GM12878 (cell line): ENCODE measurements around the gene FGD4. TPM values are rescaled to one million over a fixed set of nuclear protein-coding genes. Genes with fewer than 3 reads are reported as not detected.

Experiments used
- ATAC-seq: fragments of 200-7000 bp; cut with Tn5 transposase; 3 replicates; pipeline ENCODE4 v1.9.1; 2020; ENCODE audit warnings: mild to moderate bottlenecking, moderate library complexity
- BruUV-seq: library from RNA; stranded (reverse); fragments of 400-500 nt; replicated peaks from 2 replicates; lab custom pipeline; 2021; lab: Mats Ljungman, UMichigan
- CTCF ChIA-PET: fragments of 300-600 bp; sonication (Branson Sonifier 250); formaldehyde crosslinking; extraction: SDS; loops from one replicate; lab custom pipeline; 2021; ENCODE audit warnings: inconsistent platforms; lab: Yijun Ruan, JAX
- POLR2A ChIA-PET: fragments of 350-600 bp; formaldehyde crosslinking; extraction: SDS; loops from one replicate; lab custom pipeline; 2021; ENCODE audit warnings: inconsistent platforms; lab: Charles Lee
- RAD21 ChIA-PET: fragments of 300-600 bp; sonication (Branson Sonifier 250); formaldehyde crosslinking; loops from one replicate; lab custom pipeline; 2023; ENCODE audit warnings: antibody characterized with exemption; ENCODE audit not compliant: unreplicated experiment; lab: Charles Lee
- SMC1A ChIA-PET: fragments of 300-600 bp; sonication (Branson Sonifier 250); formaldehyde crosslinking; loops from one replicate; lab custom pipeline; 2023; ENCODE audit not compliant: unreplicated experiment, uncharacterized antibody; lab: Charles Lee
- DNase-seq: peaks from one replicate; pipeline ENCODE4 v3.0.0-alpha.2; 2011; ENCODE audit warnings: low read depth, low spot score
- FAIRE-seq: peaks from 3 replicates; lab custom pipeline; 2011; peaks lifted over from hg19 to GRCh38; lab: Jason Lieb, UNC
- H2AFZ ChIP-seq: 2 replicates; pipeline ENCODE4 v1.6.0; 2011; ENCODE audit warnings: low read depth, low read length, control low read depth; ENCODE audit not compliant: control insufficient read depth
- H3K27ac ChIP-seq: 2 replicates; pipeline ENCODE4 v1.5.1; 2011; ENCODE audit warnings: control low read depth; ENCODE audit not compliant: control insufficient read depth, insufficient read depth
- H3K27me3 ChIP-seq, 2 experiments: replicated peaks in 1 of 2; 2 replicates each; pipeline versions ENCODE4 v1.6.0 to v1.6.1; 2011; ENCODE audit warnings: low read length in 1 of 2; ENCODE audit not compliant: control insufficient read depth in 2 of 2, insufficient read depth in 2 of 2
- H3K36me3 ChIP-seq, 2 experiments: 2 replicates each; pipeline ENCODE4 v1.5.1; 2011; ENCODE audit warnings: low read length in 1 of 2; ENCODE audit not compliant: control insufficient read depth in 2 of 2, insufficient read depth in 2 of 2
- H3K4me1 ChIP-seq: 2 replicates; pipeline ENCODE4 v1.6.1; 2011; ENCODE audit warnings: mild to moderate bottlenecking, low read length, moderate library complexity, mixed read lengths; ENCODE audit not compliant: control insufficient read depth, insufficient read depth
- H3K4me2 ChIP-seq: 2 replicates; pipeline ENCODE4 v1.6.0; 2011; ENCODE audit warnings: control low read depth; ENCODE audit not compliant: control insufficient read depth, insufficient read depth
- H3K4me3 ChIP-seq: fragments of 200-600 bp; sonication (generic); 2 replicates; pipeline ENCODE4 v1.5.1; 2016
- H3K79me2 ChIP-seq: 2 replicates; pipeline ENCODE4 v1.6.0; 2011; ENCODE audit warnings: low read length; ENCODE audit not compliant: control insufficient read depth, insufficient read depth
- H3K9ac ChIP-seq: 2 replicates; pipeline ENCODE4 v1.8.0; 2011; ENCODE audit warnings: low read length, control low read depth, mixed read lengths; ENCODE audit not compliant: control insufficient read depth, insufficient read depth
- H3K9me3 ChIP-seq: replicated peaks from 3 replicates; pipeline ENCODE4 v1.5.1; 2011; ENCODE audit warnings: mild to moderate bottlenecking, low read length; ENCODE audit not compliant: control insufficient read depth, insufficient read depth
- H4K20me1 ChIP-seq: 2 replicates; pipeline ENCODE4 v1.6.0; 2011; ENCODE audit not compliant: control insufficient read depth, insufficient read depth
- ATF7 ChIP-seq: fragments of 450-650 bp; IDR thresholded peaks from 2 replicates; pipeline ENCODE4 v1.6.1; 2016; ENCODE audit warnings: low read depth, mild to moderate bottlenecking
- BACH1 ChIP-seq: fragments of 450-650 bp; IDR thresholded peaks from 2 replicates; pipeline ENCODE4 v1.6.1; 2017; ENCODE audit warnings: mild to moderate bottlenecking, borderline replicate concordance
- BCL11A ChIP-seq: IDR thresholded peaks from 2 replicates; pipeline ENCODE4 v1.6.1; 2011; ENCODE audit warnings: low read depth, low read length
- EGR1 ChIP-seq, 2 experiments: IDR thresholded peaks; 1 replicate in 1 of 2; 2 replicates in 1 of 2; pipeline ENCODE4 v1.6.1; 2011 to 2012; ENCODE audit warnings: low read depth in 2 of 2, low read length in 2 of 2, borderline replicate concordance in 1 of 2, mild to moderate bottlenecking in 1 of 2, moderate library complexity in 1 of 2
- IKZF2 ChIP-seq, 2 experiments: fragments of 450-650 bp; IDR thresholded peaks; 2 replicates each; pipeline ENCODE4 v1.6.1; 2017; ENCODE audit warnings: mild to moderate bottlenecking in 2 of 2, moderate library complexity in 2 of 2
- PAX5 ChIP-seq: IDR thresholded peaks from 2 replicates; pipeline ENCODE4 v1.6.1; 2011; ENCODE audit warnings: low read depth, low read length, borderline replicate concordance
- SIN3A ChIP-seq: IDR thresholded peaks from 2 replicates; pipeline ENCODE4 v1.6.1; 2012; ENCODE audit warnings: low read depth, low read length, improper control_type of control experiment
- SIX5 ChIP-seq: IDR thresholded peaks from 2 replicates; pipeline ENCODE4 v1.6.1; 2011; ENCODE audit warnings: mild to moderate bottlenecking, low read depth, low read length, moderate library complexity; ENCODE audit not compliant: severe bottlenecking
- WRNIP1 ChIP-seq: IDR thresholded peaks from 2 replicates; pipeline ENCODE4 v1.6.1; 2011; ENCODE audit warnings: low read depth, low read length, improper control_type of control experiment, borderline replicate concordance
- ZNF24 ChIP-seq: fragments of 450-650 bp; IDR thresholded peaks from 2 replicates; pipeline ENCODE4 v1.6.1; 2017; ENCODE audit warnings: antibody characterized with exemption, mild to moderate bottlenecking
- WGBS: methylation state at CpG from one replicate; pipeline ENCODE4 v1.1.6; 2016; ENCODE audit warnings: low lambda C conversion rate; ENCODE audit not compliant: insufficient replicate concordance, insufficient coverage; ENCODE audit errors: missing lambda C conversion rate; 5-methylcytosine and 5-hydroxymethylcytosine counted together
- in situ Hi-C: fragments of 300-500 bp; cut with MboI; formaldehyde crosslinking; loops from 9 replicates; pipeline ENCODE4 v1.14.3; 2018; ENCODE audit warnings: mixed read lengths
- intact Hi-C: fragments of 100-400 bp; cut with micrococcal nuclease; formaldehyde crosslinking; loops from one replicate; pipeline ENCODE4 v1.14.2; 2022; ENCODE audit not compliant: unreplicated experiment
- polyA plus RNA-seq, 11 experiments: library from polyadenylated mRNA; depleted of rRNA in 4 of 11; unstranded in 6 of 11; stranded (reverse) in 5 of 11; fragments of >200 nt; fragmentation: Nextera tagmentation in 4 of 11; fragmentation: Illumina TruSeq in 1 of 11; extraction: Ambion mirVana in 4 of 11; extraction: Trizol in 1 of 11; gene quantifications; 1 replicate in 1 of 11; 2 replicates in 10 of 11; pipeline versions ENCODE4 v1.2.1 to v1.2.3, GENCODE V29; 2011 to 2016; ENCODE audit warnings: inconsistent platforms in 2 of 11, missing spikeins in 2 of 11, low read depth in 1 of 11
- total RNA-seq, 4 experiments: library from RNA; depleted of rRNA in 3 of 4; stranded (reverse); fragments of >200 nt in 3 of 4; fragmentation: Illumina TruSeq in 1 of 4; extraction: Trizol in 1 of 4; gene quantifications; 2 replicates each; pipeline versions ENCODE4 v1.2.1 to v1.2.3, GENCODE V29; 2013 to 2021
- TF ChIP-seq, protein P1 (sequence below): fragments of 450-650 bp; IDR thresholded peaks from 2 replicates; pipeline ENCODE4 v1.6.1; 2016; ENCODE audit warnings: mild to moderate bottlenecking, moderate library complexity, borderline replicate concordance

Gene FGD4
- total and polyA plus RNA-seq, 10 of the 15 experiments (the other 5 are each of a cell fraction or from before 2014, with no cell fraction given), result 0.01 to 0.18 (median 0.08) TPM; not detected in 3

DNA sequence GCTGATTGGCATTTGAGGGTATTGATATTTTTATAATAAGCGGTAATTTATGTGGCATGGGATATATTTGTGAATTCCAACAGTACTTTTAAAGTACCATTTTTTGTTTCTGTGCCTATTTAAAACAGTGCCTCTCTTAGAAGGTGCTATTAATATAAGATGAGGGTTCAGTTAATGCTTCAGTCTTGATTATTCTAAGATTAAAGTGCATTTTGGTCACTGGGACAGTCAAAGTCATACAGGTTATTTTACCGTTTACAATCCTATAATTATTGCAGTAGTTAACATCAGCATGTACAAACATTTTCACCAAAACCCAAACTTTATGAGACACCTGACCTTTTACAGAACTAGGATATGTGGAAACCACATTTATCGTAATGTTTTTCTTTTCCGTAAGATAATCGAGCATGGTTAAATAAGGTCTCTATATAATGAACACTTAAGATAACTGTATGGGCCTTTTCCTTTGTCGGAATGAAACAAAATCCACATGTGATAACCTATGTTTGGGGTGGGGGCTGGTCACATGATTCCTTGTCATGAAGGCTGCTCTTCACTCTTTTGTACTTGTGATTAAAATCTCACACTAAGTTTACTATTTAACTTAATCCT, 242.0 kb downstream of the FGD4 start:
- Histone ChIP-seq H2AFZ (no peak overlapping the region), H3K4me3 (no peak overlapping the region)
- ATAC-seq, result no peak
- BruUV-seq, result no TSS peak
- ChIA-PET POLR2A (no interaction called here), CTCF (interaction anchor here (1.4 kb wide), 1 partner anchor 15 kb away, joined by 3 read pairs; no protein-coding TSS in a partner anchor)
- 80% methylated on average over 6 of the region's 6 CpGs for WGBS
- in situ Hi-C loops, result no loop called here
- TF ChIP-seq, protein P1, sequence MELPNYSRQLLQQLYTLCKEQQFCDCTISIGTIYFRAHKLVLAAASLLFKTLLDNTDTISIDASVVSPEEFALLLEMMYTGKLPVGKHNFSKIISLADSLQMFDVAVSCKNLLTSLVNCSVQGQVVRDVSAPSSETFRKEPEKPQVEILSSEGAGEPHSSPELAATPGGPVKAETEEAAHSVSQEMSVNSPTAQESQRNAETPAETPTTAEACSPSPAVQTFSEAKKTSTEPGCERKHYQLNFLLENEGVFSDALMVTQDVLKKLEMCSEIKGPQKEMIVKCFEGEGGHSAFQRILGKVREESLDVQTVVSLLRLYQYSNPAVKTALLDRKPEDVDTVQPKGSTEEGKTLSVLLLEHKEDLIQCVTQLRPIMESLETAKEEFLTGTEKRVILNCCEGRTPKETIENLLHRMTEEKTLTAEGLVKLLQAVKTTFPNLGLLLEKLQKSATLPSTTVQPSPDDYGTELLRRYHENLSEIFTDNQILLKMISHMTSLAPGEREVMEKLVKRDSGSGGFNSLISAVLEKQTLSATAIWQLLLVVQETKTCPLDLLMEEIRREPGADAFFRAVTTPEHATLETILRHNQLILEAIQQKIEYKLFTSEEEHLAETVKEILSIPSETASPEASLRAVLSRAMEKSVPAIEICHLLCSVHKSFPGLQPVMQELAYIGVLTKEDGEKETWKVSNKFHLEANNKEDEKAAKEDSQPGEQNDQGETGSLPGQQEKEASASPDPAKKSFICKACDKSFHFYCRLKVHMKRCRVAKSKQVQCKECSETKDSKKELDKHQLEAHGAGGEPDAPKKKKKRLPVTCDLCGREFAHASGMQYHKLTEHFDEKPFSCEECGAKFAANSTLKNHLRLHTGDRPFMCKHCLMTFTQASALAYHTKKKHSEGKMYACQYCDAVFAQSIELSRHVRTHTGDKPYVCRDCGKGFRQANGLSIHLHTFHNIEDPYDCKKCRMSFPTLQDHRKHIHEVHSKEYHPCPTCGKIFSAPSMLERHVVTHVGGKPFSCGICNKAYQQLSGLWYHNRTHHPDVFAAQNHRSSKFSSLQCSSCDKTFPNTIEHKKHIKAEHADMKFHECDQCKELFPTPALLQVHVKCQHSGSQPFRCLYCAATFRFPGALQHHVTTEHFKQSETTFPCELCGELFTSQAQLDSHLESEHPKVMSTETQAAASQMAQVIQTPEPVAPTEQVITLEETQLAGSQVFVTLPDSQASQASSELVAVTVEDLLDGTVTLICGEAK, result no peak
- TF ChIP-seq IKZF2 (IDR thresholded peaks at IDR 0.05) (no peak), SIX5 (no peak), BCL11A (no peak), SIN3A (no peak), BACH1 (no peak), PAX5 (no peak), ZNF24 (no peak), EGR1 (IDR thresholded peaks at IDR 0.05; ENCODE audit: borderline replicate concordance in 1 of 2, low read depth in 2 of 2, low read length in 2 of 2) (no peak), WRNIP1 (no peak), ATF7 (no peak)
- TF ChIP-seq, all 136 proteins: peak for 0
- Histone ChIP-seq H3K9ac (no peak overlapping the region), H3K27ac (no peak overlapping the region), H4K20me1 (no peaks in the 10 kb centered on the region), H3K27me3 (no peaks in the 10 kb centered on the region), H3K36me3 (no peaks in the 10 kb centered on the region), H3K4me1 (no peaks in the 10 kb centered on the region), H3K4me2 (no peak overlapping the region), H3K9me3 (no peaks in the 10 kb centered on the region; the same call in 2 of the 3 replicates), H3K79me2 (no peaks in the 10 kb centered on the region)
- ChIA-PET RAD21 (no interaction called here), SMC1A (no interaction called here)
- FAIRE-seq (peak; percentile 27), DNase-seq (no peak)
- intact Hi-C loops, result no loop called here
